Lower leg skin (tissue), 4 donors: Measurements from ENCODE around the gene PDE1A. TPM values are rescaled to one million over a fixed set of nuclear protein-coding genes. Genes with fewer than 3 reads are reported as not detected.
"Not testable (repeated sequence)": the region's sequence is repeated elsewhere in the genome, so short reads cannot be mapped to it uniquely, and the experiment has no call there.

Experiments used
- DNase-seq, 2 donors: peaks; one replicate each; pipeline ENCODE4 v3.0.0-alpha.2; 2019; ENCODE audit warnings: low spot score in 2 of 2
- H3K4me3 ChIP-seq: fragments of 200-600 bp; sonication (generic); 2 replicates; pipeline ENCODE4 v1.5.1; 2017; ENCODE audit warnings: mild to moderate bottlenecking, low read depth; ENCODE audit not compliant: poor library complexity, severe bottlenecking
- POLR2A ChIP-seq, 2 donors: fragments of 450-650 bp; IDR thresholded peaks; one replicate each; pipeline ENCODE4 v1.6.1; 2016 to 2017; ENCODE audit warnings: antibody characterized with exemption in 2 of 2, mild to moderate bottlenecking in 1 of 2, moderate library complexity in 1 of 2
- WGBS, 2 donors: methylation state at CpG; one replicate each; pipeline ENCODE4 v1.1.5; 2018; 5-methylcytosine and 5-hydroxymethylcytosine counted together
- intact Hi-C: fragments of 100-400 bp; cut with DNase I; formaldehyde crosslinking; loops from one replicate; pipeline ENCODE4 v1.15.0; 2023; ENCODE audit warnings: low total_unique reads
- total RNA-seq, 4 donors: library from RNA; depleted of rRNA; stranded (reverse); fragments of >200 nt; gene quantifications; one replicate each; pipeline ENCODE4 v1.1.0, GENCODE V29; 2016
- TF ChIP-seq, protein P1 (sequence below), 3 donors: fragments of 450-650 bp; IDR thresholded peaks; one replicate each; pipeline ENCODE4 v1.5.1; 2016; ENCODE audit warnings: antibody characterized with exemption in 3 of 3, mild to moderate bottlenecking in 3 of 3, moderate library complexity in 2 of 3

The PDE1A gene
- total RNA-seq, 4 donors from 2014 or later, result 0.11 to 4.3 (median 2.2) TPM

- intact Hi-C loops, result no loop called here
- TF ChIP-seq, protein P1, sequence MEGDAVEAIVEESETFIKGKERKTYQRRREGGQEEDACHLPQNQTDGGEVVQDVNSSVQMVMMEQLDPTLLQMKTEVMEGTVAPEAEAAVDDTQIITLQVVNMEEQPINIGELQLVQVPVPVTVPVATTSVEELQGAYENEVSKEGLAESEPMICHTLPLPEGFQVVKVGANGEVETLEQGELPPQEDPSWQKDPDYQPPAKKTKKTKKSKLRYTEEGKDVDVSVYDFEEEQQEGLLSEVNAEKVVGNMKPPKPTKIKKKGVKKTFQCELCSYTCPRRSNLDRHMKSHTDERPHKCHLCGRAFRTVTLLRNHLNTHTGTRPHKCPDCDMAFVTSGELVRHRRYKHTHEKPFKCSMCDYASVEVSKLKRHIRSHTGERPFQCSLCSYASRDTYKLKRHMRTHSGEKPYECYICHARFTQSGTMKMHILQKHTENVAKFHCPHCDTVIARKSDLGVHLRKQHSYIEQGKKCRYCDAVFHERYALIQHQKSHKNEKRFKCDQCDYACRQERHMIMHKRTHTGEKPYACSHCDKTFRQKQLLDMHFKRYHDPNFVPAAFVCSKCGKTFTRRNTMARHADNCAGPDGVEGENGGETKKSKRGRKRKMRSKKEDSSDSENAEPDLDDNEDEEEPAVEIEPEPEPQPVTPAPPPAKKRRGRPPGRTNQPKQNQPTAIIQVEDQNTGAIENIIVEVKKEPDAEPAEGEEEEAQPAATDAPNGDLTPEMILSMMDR (IDR thresholded peaks at IDR 0.05), result no peak
- TF ChIP-seq POLR2A (IDR thresholded peaks at IDR 0.05), result no peak
- no peak for DNase-seq
- WGBS, 2 donors, result 47 to 52% methylated on average over 1 of the region's 1 CpG
- no peak overlapping the region for H3K4me3 ChIP-seq
Observed at GRCh38 chr2:182291296-182291695, 135.5 kb downstream of the PDE1A start.

- WGBS, 2 donors, result 75 to 76% methylated on average over 3 of the region's 3 CpGs
Observed at GRCh38 chr2:182283512-182283911, 143.3 kb downstream of the PDE1A start.

DNA sequence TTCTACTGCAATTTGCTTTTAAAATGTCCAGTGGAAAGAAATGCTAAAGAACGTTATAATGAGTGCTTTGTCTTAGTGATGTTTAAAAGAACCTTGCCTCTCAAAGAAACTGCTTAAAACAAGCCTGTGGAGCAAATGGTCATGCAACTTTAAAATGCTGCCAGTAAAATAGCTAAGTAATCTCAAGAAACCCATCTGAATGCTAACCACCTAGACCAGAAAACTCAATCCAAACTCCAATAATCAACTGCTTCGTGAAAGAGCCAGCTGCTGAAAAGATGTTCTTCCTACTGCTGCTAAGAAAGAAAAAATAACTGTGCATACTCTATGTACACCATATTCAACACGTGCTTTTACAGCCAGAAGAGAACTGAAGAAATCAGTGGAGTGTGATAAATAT, 145.6 kb downstream of the PDE1A start:
- WGBS, 2 donors, result 57 to 63% methylated on average over 3 of the region's 3 CpGs
- DNase-seq, result no peak
- H3K4me3 ChIP-seq, result no peak overlapping the region
- TF ChIP-seq, protein P1 (IDR thresholded peaks at IDR 0.05), result no peak
- TF ChIP-seq POLR2A (IDR thresholded peaks at IDR 0.05), result no peak
- intact Hi-C loops, result no loop called here

More at GRCh38 chr2:182283512-182283911, 143.3 kb downstream of the PDE1A start:
- H3K4me3 ChIP-seq, result no peak overlapping the region
- intact Hi-C loops, result no loop called here
- TF ChIP-seq, protein P1 (IDR thresholded peaks at IDR 0.05), result no peak
- no peak for TF ChIP-seq POLR2A (IDR thresholded peaks at IDR 0.05)
- DNase-seq, result no peak

DNA sequence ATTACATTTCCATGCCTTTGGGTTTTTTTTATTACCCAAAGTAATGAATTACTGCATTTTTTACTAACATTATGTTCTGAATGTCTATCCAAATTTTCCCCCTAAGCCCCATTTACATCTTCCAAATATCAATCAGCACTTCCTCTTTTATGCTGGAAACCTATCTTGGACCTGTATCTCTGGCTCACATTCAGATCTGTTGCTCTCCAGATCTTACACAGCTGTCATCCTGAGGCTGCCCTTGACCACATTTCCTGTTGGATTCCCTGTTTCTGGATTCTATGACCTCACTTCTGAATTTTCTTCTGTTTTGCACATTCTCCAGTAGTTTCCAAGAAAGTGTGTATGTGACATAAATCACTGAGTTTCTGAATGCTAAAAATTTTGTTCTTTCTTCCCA, 146.7 kb downstream of the PDE1A start:
- intact Hi-C loops, result no loop called here

DNA sequence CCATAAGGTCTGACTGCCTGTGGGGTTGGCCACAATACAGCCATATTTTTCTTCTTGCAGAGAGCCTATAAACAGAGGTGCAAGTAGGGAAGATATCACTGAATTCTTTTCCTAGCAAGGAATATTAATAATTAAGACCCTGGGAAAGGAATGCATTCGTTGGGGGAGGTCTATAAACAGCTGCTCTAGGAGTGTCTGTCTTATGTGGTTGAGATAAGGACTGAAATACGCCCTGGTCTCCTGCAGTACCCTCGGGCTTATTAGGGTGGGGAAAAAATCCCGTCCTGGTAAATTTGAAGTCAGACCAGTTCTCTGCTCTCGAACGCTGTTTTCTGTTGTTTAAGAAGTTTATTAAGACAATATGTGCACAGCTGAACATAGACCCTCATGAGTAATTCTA, 150.2 kb downstream of the PDE1A start:
- H3K4me3 ChIP-seq, intact Hi-C loops, DNase-seq: not testable (repeated sequence)
- 81 to 85% methylated on average over 6 of the region's 6 CpGs for WGBS, 2 donors

More for the DNA sequence above, 146.7 kb downstream of the PDE1A start:
- DNase-seq, result no peak
- TF ChIP-seq, protein P1 (IDR thresholded peaks at IDR 0.05), result no peak
- TF ChIP-seq POLR2A (IDR thresholded peaks at IDR 0.05), result no peak
- no peak overlapping the region for H3K4me3 ChIP-seq

- 71 to 77% methylated on average over 1 of the region's 1 CpG for WGBS, 2 donors
- TF ChIP-seq POLR2A (IDR thresholded peaks at IDR 0.05), result no peak
- TF ChIP-seq, protein P1 (IDR thresholded peaks at IDR 0.05), result no peak
- no peak for DNase-seq
- no peak overlapping the region for H3K4me3 ChIP-seq
- intact Hi-C loops, result no loop called here
Observed at GRCh38 chr2:182267971-182268370, 158.9 kb downstream of the PDE1A start.
